A549 (cell line): ENCODE measurements around the gene UPK3A. TPM values are rescaled to one million over a fixed set of nuclear protein-coding genes. Genes with fewer than 3 reads are reported as not detected.

ENCODE experiments used
- ATAC-seq, 2 experiments: fragments of 200-7000 bp in 1 of 2; fragments of >200 bp in 1 of 2; cut with Nextera tagmentation in 1 of 2; cut with Tn5 transposase in 1 of 2; 3 replicates each; pipeline versions ENCODE4 v1.8.0 to v1.9.1; 2018 to 2020; ENCODE audit warnings: mild to moderate bottlenecking in 1 of 2, moderate library complexity in 1 of 2
- CTCF ChIA-PET: fragments of 300-600 bp; sonication (Branson Sonifier 250); formaldehyde crosslinking; extraction: SDS; loops from one replicate; lab custom pipeline; 2021; ENCODE audit warnings: antibody characterized with exemption, inconsistent platforms; lab: Yijun Ruan, JAX
- POLR2A ChIA-PET: fragments of 350-600 bp; formaldehyde crosslinking; extraction: SDS; loops from one replicate; lab custom pipeline; 2021; ENCODE audit warnings: antibody characterized with exemption, inconsistent platforms; lab: Yijun Ruan, JAX
- DNase-seq, 2 experiments: peaks; one replicate each; pipeline versions ENCODE4 v3.0.0 to v3.0.0-alpha.2; 2011 to 2016; ENCODE audit warnings: low read depth in 1 of 2, low spot score in 1 of 2
- FAIRE-seq: peaks from 2 replicates; lab custom pipeline; 2011; peaks lifted over from hg19 to GRCh38; lab: Jason Lieb, UNC
- H3K27ac ChIP-seq, 2 experiments: fragments of >200 bp; sonication (Bioruptor Twin); formaldehyde crosslinking; 3 replicates each; pipeline ENCODE4 v1.5.1; 2016 to 2017
- H3K4me1 ChIP-seq: fragments of >200 bp; sonication (Bioruptor Twin); formaldehyde crosslinking; 3 replicates; pipeline ENCODE4 v1.6.1; 2016
- H3K4me2 ChIP-seq: fragments of >200 bp; sonication (Bioruptor Twin); formaldehyde crosslinking; 3 replicates; pipeline ENCODE4 v1.6.1; 2016
- H3K4me3 ChIP-seq: fragments of >200 bp; sonication (Bioruptor Twin); formaldehyde crosslinking; 3 replicates; pipeline ENCODE4 v1.5.1; 2016
- H3K9me3 ChIP-seq: fragments of >200 bp; sonication (Bioruptor Twin); formaldehyde crosslinking; 3 replicates; pipeline ENCODE4 v1.6.1; 2016
- BHLHE40 ChIP-seq: IDR thresholded peaks from 2 replicates; pipeline ENCODE4 v1.6.1; 2012; ENCODE audit warnings: low read depth, low read length, inconsistent platforms
- CBX2 ChIP-seq: fragments of 200-600 bp; sonication (generic); IDR thresholded peaks from 2 replicates; pipeline ENCODE4 v1.6.1; 2016; ENCODE audit warnings: low read depth, mild to moderate bottlenecking, borderline replicate concordance
- CBX8 ChIP-seq: fragments of 200-600 bp; sonication (generic); IDR thresholded peaks from 2 replicates; pipeline ENCODE4 v1.6.1; 2016
- CEBPB ChIP-seq, 2 experiments: fragments of >200 bp in 1 of 2; sonication (Bioruptor Twin) in 1 of 2; formaldehyde crosslinking in 1 of 2; IDR thresholded peaks; 2 replicates each; pipeline ENCODE4 v1.6.1; 2012 to 2016
- CHD2 ChIP-seq: fragments of 150-350 bp; IDR thresholded peaks from 2 replicates; pipeline ENCODE4 v1.6.1; 2014; ENCODE audit warnings: low read length; ENCODE audit not compliant: partially characterized antibody
- CTCF ChIP-seq: fragments of >200 bp; sonication (Bioruptor Twin); formaldehyde crosslinking; IDR thresholded peaks from 3 replicates; pipeline ENCODE4 v1.5.1; 2016
- EHMT2 ChIP-seq: fragments of 200-600 bp; sonication (generic); IDR thresholded peaks from 2 replicates; pipeline ENCODE4 v1.6.1; 2016; ENCODE audit warnings: antibody characterized with exemption, low read depth, mild to moderate bottlenecking, moderate library complexity
- ELK1 ChIP-seq: fragments of 150-350 bp; IDR thresholded peaks from 2 replicates; pipeline ENCODE4 v1.6.1; 2014; ENCODE audit warnings: low read depth, mild to moderate bottlenecking, low read length
- EP300 ChIP-seq, 2 experiments: fragments of >200 bp; sonication (Bioruptor Twin); formaldehyde crosslinking; IDR thresholded peaks; 2 replicates in 1 of 2; 3 replicates in 1 of 2; pipeline ENCODE4 v1.6.1; 2016 to 2017
- FOXS1 ChIP-seq: fragments of 250-450 bp; sonication (Bioruptor Pico); IDR thresholded peaks from 2 replicates; pipeline ENCODE4 v1.5.0; 2020; ENCODE audit warnings: mild to moderate bottlenecking, moderate library complexity
- GATA3 ChIP-seq: IDR thresholded peaks from 2 replicates; pipeline ENCODE4 v1.6.1; 2012; ENCODE audit warnings: borderline replicate concordance
- HES2 ChIP-seq: fragments of >200 bp; sonication (Bioruptor Twin); formaldehyde crosslinking; IDR thresholded peaks from 2 replicates; pipeline ENCODE4 v1.6.1; 2016
- HEYL ChIP-seq: fragments of 250-450 bp; sonication (Bioruptor Pico); IDR thresholded peaks from 2 replicates; pipeline ENCODE4 v1.8.0; 2021; ENCODE audit warnings: mild to moderate bottlenecking, moderate library complexity
- HOXA7 ChIP-seq: fragments of 250-450 bp; sonication (Bioruptor Pico); IDR thresholded peaks from 2 replicates; pipeline ENCODE4 v1.5.0; 2020; ENCODE audit warnings: mild to moderate bottlenecking, moderate library complexity
- HOXB13 ChIP-seq: fragments of 250-450 bp; sonication (Bioruptor Pico); IDR thresholded peaks from 2 replicates; pipeline ENCODE4 v1.5.0; 2020; ENCODE audit warnings: low read depth, mild to moderate bottlenecking, moderate library complexity
- HOXB5 ChIP-seq: fragments of 250-450 bp; sonication (Bioruptor Pico); IDR thresholded peaks from 2 replicates; pipeline ENCODE4 v1.5.0; 2020; ENCODE audit warnings: mild to moderate bottlenecking, moderate library complexity
- JUNB ChIP-seq: fragments of >200 bp; sonication (Bioruptor Twin); formaldehyde crosslinking; IDR thresholded peaks from 2 replicates; pipeline ENCODE4 v1.6.1; 2016
- KDM5A ChIP-seq: fragments of 200-600 bp; sonication (generic); IDR thresholded peaks from 2 replicates; pipeline ENCODE4 v1.6.1; 2016; ENCODE audit warnings: antibody characterized with exemption, mild to moderate bottlenecking
- MAFK ChIP-seq: fragments of 450-650 bp; IDR thresholded peaks from 2 replicates; pipeline ENCODE4 v1.6.1; 2014; ENCODE audit not compliant: partially characterized antibody
- MYC ChIP-seq: IDR thresholded peaks from 2 replicates; pipeline ENCODE4 v1.6.1; 2012; ENCODE audit warnings: mild to moderate bottlenecking, inconsistent platforms, low read length, improper control_type of control experiment, borderline replicate concordance
- NFE2L2 ChIP-seq: fragments of 150-350 bp; conservative IDR thresholded peaks from 2 replicates; pipeline ENCODE4 v1.6.1; 2014; ENCODE audit warnings: low read length
- POLR2A ChIP-seq: IDR thresholded peaks from 2 replicates; pipeline ENCODE4 v1.6.1; 2012; ENCODE audit warnings: mild to moderate bottlenecking, low read length
- POLR2AphosphoS2 ChIP-seq: conservative IDR thresholded peaks from 2 replicates; pipeline ENCODE4 v1.6.1; 2012; ENCODE audit warnings: low read length, improper control_type of control experiment, inconsistent platforms
- RAD21 ChIP-seq, 2 experiments: fragments of >200 bp in 1 of 2; sonication (Bioruptor Twin) in 1 of 2; formaldehyde crosslinking in 1 of 2; IDR thresholded peaks in 1 of 2; conservative IDR thresholded peaks in 1 of 2; 2 replicates in 1 of 2; 3 replicates in 1 of 2; pipeline ENCODE4 v1.6.1; 2012 to 2018; ENCODE audit warnings: inconsistent platforms in 1 of 2
- RNF2 ChIP-seq: fragments of 200-600 bp; sonication (generic); IDR thresholded peaks from 2 replicates; pipeline ENCODE4 v1.6.1; 2016; ENCODE audit warnings: low read depth, mild to moderate bottlenecking, antibody characterized with exemption, moderate library complexity, borderline replicate concordance
- SREBF2 ChIP-seq: fragments of 450-650 bp; IDR thresholded peaks from 2 replicates; pipeline ENCODE4 v1.6.1; 2014; ENCODE audit warnings: mild to moderate bottlenecking, moderate library complexity
- ZSCAN20 ChIP-seq: fragments of 250-450 bp; sonication (Bioruptor Pico); IDR thresholded peaks from 2 replicates; pipeline ENCODE4 v1.8.0; 2022; ENCODE audit warnings: mild to moderate bottlenecking, moderate library complexity
- WGBS: methylation state at CpG from one replicate; pipeline ENCODE4 v1.1.6; 2017; ENCODE audit errors: missing lambda C conversion rate; 5-methylcytosine and 5-hydroxymethylcytosine counted together
- polyA plus RNA-seq, 4 experiments: library from polyadenylated mRNA; depleted of rRNA in 3 of 4; stranded (reverse); fragments of >200 nt; fragmentation: RNase III in 1 of 4; extraction: RNeasy Plus Mini Kit Qiagen cat#74134 plus additional on column Dnase treatment in 1 of 4; gene quantifications; 2 replicates in 3 of 4; 3 replicates in 1 of 4; pipeline ENCODE4 v1.2.3, GENCODE V29; 2011 to 2017

Gene UPK3A
- polyA plus RNA-seq, 2 of the 4 experiments (the other 2 are of a cell fraction), result not detected

- Histone ChIP-seq H3K9me3 (no peaks in the 10 kb centered on the region), H3K4me1 (peaks cover 5% of the 10 kb centered on the region; the same call in 2 of the 3 replicates), H3K4me3 (peak overlapping the region; percentile 44; the same call in 1 of the 3 replicates), H3K4me2 (peak overlapping the region; percentile 97), H3K27ac (peak overlapping the region in 1 of 2 experiments; percentile 61; a peak in 2 of 6 replicates)
- FAIRE-seq (no peak), DNase-seq (no peak), ATAC-seq (peak; percentile 23 to 27; a peak in 4 of 6 replicates)
- CTCF ChIA-PET, result interaction anchor here (1.5 to 1.6 kb wide), 3 partner anchors 12 to 157 kb away, joined by 3 to 7 read pairs (median 4); no protein-coding TSS in a partner anchor
- POLR2A ChIA-PET, result no interaction called here
- TF ChIP-seq HOXB13 (CRISPR knock-in tag), result no peak
- no peak for TF ChIP-seq SREBF2
- no peak for TF ChIP-seq CEBPB (IDR thresholded peaks at IDR 0.05)
- TF ChIP-seq JUNB, result no peak
- no peak for TF ChIP-seq HES2
- no peak for TF ChIP-seq RNF2
- TF ChIP-seq NFE2L2, result no peak
- no peak for TF ChIP-seq CTCF
- TF ChIP-seq GATA3, result no peak
- no peak for TF ChIP-seq HOXA7 (CRISPR knock-in tag)
- no peak for TF ChIP-seq ELK1
- TF ChIP-seq POLR2AphosphoS2, result no peak
- no peak for TF ChIP-seq HEYL (CRISPR knock-in tag)
- no peak for TF ChIP-seq MAFK
- no peak for TF ChIP-seq HOXB5 (CRISPR knock-in tag)
- 67% methylated on average over 12 of the region's 16 CpGs for WGBS
Observed at GRCh38 chr22:45285263-45286058, 712 bp downstream of the UPK3A start.

GRCh38 chr22:45286854-45287551, 2.3 kb downstream of the UPK3A start:
- Histone ChIP-seq H3K27ac (no peak overlapping the region), H3K4me1 (peaks cover 5% of the 10 kb centered on the region; the same call in 2 of the 3 replicates), H3K4me2 (no peak overlapping the region), H3K9me3 (no peaks in the 10 kb centered on the region), H3K4me3 (no peak overlapping the region)
- 74% methylated on average over 11 of the region's 12 CpGs for WGBS
- ChIA-PET CTCF (interaction anchor here (0.7 kb wide), 1 partner anchor 22 kb away, joined by 3 read pairs; no protein-coding TSS in a partner anchor), POLR2A (no interaction called here)
- FAIRE-seq, result no peak
- TF ChIP-seq CBX8, result no peak
- ATAC-seq, result no peak
- DNase-seq, result no peak

- no peak for TF ChIP-seq KDM5A
- TF ChIP-seq EHMT2, result no peak
- TF ChIP-seq FOXS1 (CRISPR knock-in tag), result no peak
- TF ChIP-seq MYC, result no peak
- no peak for TF ChIP-seq CHD2
- no peak for TF ChIP-seq CBX8
- TF ChIP-seq POLR2A, result no peak
- no peak for TF ChIP-seq CBX2
- no peak for TF ChIP-seq EP300 (IDR thresholded peaks at IDR 0.05)
- no peak for TF ChIP-seq JUNB
- TF ChIP-seq ELK1, result no peak
- TF ChIP-seq RAD21 (conservative IDR thresholded peaks at IDR 0.05 in 1 of 2, IDR thresholded peaks at IDR 0.05 in 1 of 2), result no peak
- no peak for TF ChIP-seq HOXB13 (CRISPR knock-in tag)
- no peak for TF ChIP-seq ZSCAN20 (CRISPR knock-in tag)
- TF ChIP-seq POLR2AphosphoS2, result no peak
- no peak for TF ChIP-seq SREBF2
- no peak for TF ChIP-seq HOXB5 (CRISPR knock-in tag)
- no peak for TF ChIP-seq BHLHE40
- POLR2A ChIA-PET, result no interaction called here
- no peak overlapping the region for H3K27ac ChIP-seq
- H3K9me3 ChIP-seq, result no peaks in the 10 kb centered on the region
- DNase-seq (peak in 1 of 2 experiments; percentile 49), ATAC-seq (peak in 1 of 2 experiments; percentile 62; a peak in 3 of 6 replicates), FAIRE-seq (no peak)
- H3K4me3 ChIP-seq, result no peak overlapping the region
- no peak overlapping the region for H3K4me2 ChIP-seq
- CTCF ChIA-PET, result no interaction called here
- 58% methylated on average over 12 of the region's 18 CpGs for WGBS
- no peaks in the 10 kb centered on the region for H3K4me1 ChIP-seq
Observed at GRCh38 chr22:45290410-45290936, 5.7 kb downstream of the UPK3A start.
